Caco-2 (cell line): Measurements from ENCODE around the gene APCDD1. TPM values are rescaled to one million over a fixed set of nuclear protein-coding genes. Genes with fewer than 3 reads are reported as not detected.

Experiments
- BruUV-seq: library from RNA; stranded (reverse); fragments of 400-500 nt; replicated peaks from 2 replicates; lab custom pipeline; 2021; lab: Mats Ljungman, UMichigan
- CTCF ChIA-PET: fragments of 300-600 bp; sonication (Branson Sonifier 250); formaldehyde crosslinking; loops from one replicate; lab custom pipeline; 2022; ENCODE audit warnings: antibody characterized with exemption; lab: Charles Lee
- POLR2A ChIA-PET: fragments of 300-600 bp; sonication (Branson Sonifier 250); formaldehyde crosslinking; loops from one replicate; lab custom pipeline; 2022; ENCODE audit warnings: antibody characterized with exemption; lab: Charles Lee
- DNase-seq, 2 experiments: peaks; one replicate each; pipeline versions ENCODE4 v3.0.0 to v3.0.0-alpha.2; 2020 to 2022
- H3K27me3 ChIP-seq: replicated peaks from 2 replicates; pipeline ENCODE4 v1.6.0; 2011; ENCODE audit warnings: low read length; ENCODE audit not compliant: control insufficient read depth, insufficient read depth
- H3K36me3 ChIP-seq: 2 replicates; pipeline ENCODE4 v1.5.1; 2011; ENCODE audit warnings: low read length; ENCODE audit not compliant: control insufficient read depth, insufficient read depth
- H3K4me1 ChIP-seq: fragments of 250-450 bp; sonication (Bioruptor Pico); 2 replicates; pipeline ENCODE4 v1.5.1; 2020; ENCODE audit warnings: mild to moderate bottlenecking
- H3K4me3 ChIP-seq: 2 replicates; pipeline ENCODE4 v1.5.1; 2011; ENCODE audit warnings: low read depth, mild to moderate bottlenecking, control low read depth, low read length
- H3K9me3 ChIP-seq: fragments of 250-450 bp; sonication (Bioruptor Pico); 2 replicates; pipeline ENCODE4 v1.5.1; 2020; ENCODE audit warnings: mild to moderate bottlenecking, moderate library complexity
- H3K27ac Mint-ChIP-seq: one replicate; pipeline ENCODE4 v1.8.0; 2022; ENCODE audit warnings: mixed read lengths; ENCODE audit not compliant: unreplicated experiment
- H3K27me3 Mint-ChIP-seq: one replicate; pipeline ENCODE4 v1.8.0; 2022; ENCODE audit warnings: mixed read lengths; ENCODE audit not compliant: insufficient read depth, unreplicated experiment
- H3K36me3 Mint-ChIP-seq: one replicate; pipeline ENCODE4 v1.8.0; 2022; ENCODE audit warnings: mild to moderate bottlenecking, mixed read lengths; ENCODE audit not compliant: insufficient read depth, unreplicated experiment
- H3K4me1 Mint-ChIP-seq: one replicate; pipeline ENCODE4 v1.8.0; 2022; ENCODE audit warnings: low read depth, mixed read lengths; ENCODE audit not compliant: unreplicated experiment
- H3K4me3 Mint-ChIP-seq: one replicate; pipeline ENCODE4 v1.8.0; 2022; ENCODE audit warnings: mild to moderate bottlenecking, moderate library complexity, mixed read lengths; ENCODE audit not compliant: unreplicated experiment
- H3K9me3 Mint-ChIP-seq: one replicate; pipeline ENCODE4 v1.8.0; 2022; ENCODE audit warnings: mixed read lengths; ENCODE audit not compliant: unreplicated experiment
- CTCF ChIP-seq, 2 experiments: fragments of 200-600 bp in 1 of 2; IDR thresholded peaks; 1 replicate in 1 of 2; 2 replicates in 1 of 2; pipeline versions ENCODE4 v1.5.1 to v1.8.0; 2011 to 2022; ENCODE audit warnings: antibody characterized with exemption in 1 of 2, control low read depth in 1 of 2, inconsistent platforms in 1 of 2, low read depth in 1 of 2, low read length in 1 of 2, mild to moderate bottlenecking in 1 of 2, moderate library complexity in 1 of 2; ENCODE audit not compliant: insufficient read depth in 1 of 2, severe bottlenecking in 1 of 2, unreplicated experiment in 1 of 2
- intact Hi-C: fragments of 100-400 bp; cut with micrococcal nuclease; formaldehyde crosslinking; loops from one replicate; pipeline ENCODE4 v1.10.0; 2022; ENCODE audit not compliant: unreplicated experiment
- total RNA-seq: library from RNA; stranded (reverse); gene quantifications from 2 replicates; pipeline ENCODE4 v1.2.3, GENCODE V29; 2022

APCDD1 gene
- total RNA-seq, 1 experiment from 2014 or later, result 1.5 TPM

- no peaks in the 10 kb centered on the region for H3K9me3 ChIP-seq
- H3K4me3 ChIP-seq, result no peak overlapping the region
- H3K9me3 Mint-ChIP-seq, result no peaks in the 10 kb centered on the region
- H3K4me1 Mint-ChIP-seq, result no peaks in the 10 kb centered on the region
- POLR2A ChIA-PET, result no interaction called here
- no peak for DNase-seq
- CTCF ChIA-PET, result no interaction called here
- H3K27me3 Mint-ChIP-seq, result no peaks in the 10 kb centered on the region
- no peak overlapping the region for H3K27ac Mint-ChIP-seq
- no peaks in the 10 kb centered on the region for H3K36me3 Mint-ChIP-seq
- H3K36me3 ChIP-seq, result no peaks in the 10 kb centered on the region
- H3K27me3 ChIP-seq, result no peaks in the 10 kb centered on the region
- BruUV-seq, result no TSS peak
- TF ChIP-seq CTCF (IDR thresholded peaks at IDR 0.05; ENCODE audit: insufficient read depth in 1 of 2, low read depth in 1 of 2, low read length in 1 of 2, severe bottlenecking in 1 of 2, unreplicated experiment in 1 of 2), result no peak
- H3K4me3 Mint-ChIP-seq, result no peak overlapping the region
- H3K4me1 ChIP-seq, result no peaks in the 10 kb centered on the region
- intact Hi-C loops, result no loop called here
These were observed 27.4 kb downstream of the APCDD1 start for GRCh38 chr18:10481831-10482230.

- Histone ChIP-seq H3K4me3 (no peak overlapping the region), H3K36me3 (no peaks in the 10 kb centered on the region), H3K27me3 (no peaks in the 10 kb centered on the region), H3K4me1 (no peaks in the 10 kb centered on the region), H3K9me3 (no peaks in the 10 kb centered on the region)
- H3K4me1 Mint-ChIP-seq, result no peaks in the 10 kb centered on the region
- ChIA-PET POLR2A (no interaction called here), CTCF (no interaction called here)
- no peak overlapping the region for H3K27ac Mint-ChIP-seq
- DNase-seq, result no peak
- H3K27me3 Mint-ChIP-seq, result no peaks in the 10 kb centered on the region
- intact Hi-C loops, result no loop called here
- H3K4me3 Mint-ChIP-seq, result no peak overlapping the region
- no peaks in the 10 kb centered on the region for H3K9me3 Mint-ChIP-seq
- no peak for TF ChIP-seq CTCF (IDR thresholded peaks at IDR 0.05; ENCODE audit: insufficient read depth in 1 of 2, low read depth in 1 of 2, low read length in 1 of 2, severe bottlenecking in 1 of 2, unreplicated experiment in 1 of 2)
- no peaks in the 10 kb centered on the region for H3K36me3 Mint-ChIP-seq
- no TSS peak for BruUV-seq
These were observed 28.0 kb downstream of the APCDD1 start for GRCh38 chr18:10482363-10482984.

- Histone ChIP-seq H3K4me3 (no peak overlapping the region), H3K9me3 (no peaks in the 10 kb centered on the region), H3K4me1 (no peaks in the 10 kb centered on the region), H3K36me3 (no peaks in the 10 kb centered on the region), H3K27me3 (no peaks in the 10 kb centered on the region)
- Mint-ChIP-seq H3K27me3 (no peaks in the 10 kb centered on the region), H3K9me3 (no peaks in the 10 kb centered on the region), H3K27ac (no peak overlapping the region), H3K36me3 (no peaks in the 10 kb centered on the region), H3K4me1 (no peaks in the 10 kb centered on the region), H3K4me3 (no peak overlapping the region)
- CTCF ChIA-PET, result interaction anchor here (0.5 kb wide), 1 partner anchor 15 kb away, joined by 3 read pairs; no protein-coding TSS in a partner anchor
- intact Hi-C loops, result no loop called here
- no peak for DNase-seq
- no TSS peak for BruUV-seq
- no peak for TF ChIP-seq CTCF (IDR thresholded peaks at IDR 0.05; ENCODE audit: insufficient read depth in 1 of 2, low read depth in 1 of 2, low read length in 1 of 2, severe bottlenecking in 1 of 2, unreplicated experiment in 1 of 2)
- POLR2A ChIA-PET, result no interaction called here
These were observed 28.8 kb downstream of the APCDD1 start for GRCh38 chr18:10482985-10483949.
